ENCODE results near the gene HTR4. TPM values are rescaled to one million over a fixed set of nuclear protein-coding genes. Genes with fewer than 3 reads are reported as not detected.

Gene HTR4
- total RNA-seq: not detected in 2 replicates

DNA sequence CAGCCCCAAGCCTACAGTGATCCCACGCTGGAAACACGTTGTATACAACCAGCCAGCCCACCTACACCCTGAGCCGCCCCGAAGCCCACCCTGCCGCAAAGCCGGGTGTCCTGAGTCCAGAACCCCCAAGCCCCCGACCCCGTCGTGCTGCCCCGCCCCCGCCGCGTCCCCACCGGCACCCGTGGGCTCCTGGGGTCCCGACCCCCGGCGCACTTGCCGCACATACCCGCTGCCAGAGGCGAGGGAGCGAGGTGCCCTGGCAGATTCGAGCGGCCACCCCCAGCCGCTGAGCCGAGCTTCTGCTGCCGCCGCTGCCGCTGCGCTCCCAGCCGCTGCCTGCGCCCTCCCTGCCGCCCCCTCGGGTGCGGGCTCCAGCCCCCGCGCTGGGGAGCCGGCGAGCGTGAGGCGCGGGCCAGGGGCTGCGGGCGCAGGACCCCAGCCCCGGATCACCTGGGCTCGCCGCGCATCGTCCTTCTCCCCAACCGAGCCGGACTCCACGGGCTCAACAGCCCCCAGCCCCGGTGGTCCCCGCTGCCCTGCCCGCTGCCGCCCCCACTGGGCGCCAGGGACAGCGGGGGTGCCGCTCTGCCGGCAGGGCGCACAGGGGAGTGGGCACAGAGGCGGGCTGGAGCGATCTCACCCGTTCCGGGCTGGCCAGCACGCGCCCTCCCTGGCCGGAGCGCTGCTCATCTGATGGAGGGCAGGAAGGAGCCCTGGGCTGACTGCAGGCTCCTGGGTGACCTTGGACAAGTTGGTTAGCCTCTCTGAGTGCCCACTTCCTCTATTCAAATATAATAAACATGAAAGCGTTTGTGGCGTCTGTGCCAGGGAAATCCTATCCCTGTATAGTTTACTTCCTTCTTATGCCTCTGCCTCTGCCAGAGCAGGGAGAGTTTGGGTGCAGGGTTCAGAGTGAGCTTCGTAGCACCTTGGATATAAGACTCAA lies at the start of gene HTR4:
TSS of gene HTR4 (minus strand) at position 692 of the 946 bp plus-strand sequence. CDS start 17,513 bp downstream, outside the sequence.

Other genes with a start within 250 kb of the HTR4 start
- 0.97 and 3.8 TPM in 2 replicates for gene ADRB2, start 172.1 kb upstream of the HTR4 start, total RNA-seq

All from epithelial cell of umbilical artery (primary cell).